HG02943 (cell line): Measurements from ENCODE around the gene GPRC5D.
A peak's percentile ranks its signal among the peaks of the same experiment; 100 is the strongest.

Experiments used
- ATAC-seq: cut with Tn5 transposase; IDR thresholded peaks from one replicate; pipeline ENCODE4 v1.9.1; 2021; ENCODE audit warnings: mild to moderate bottlenecking, low read depth, moderate library complexity; ENCODE audit not compliant: unreplicated experiment

Gene GPRC5D

DNA sequence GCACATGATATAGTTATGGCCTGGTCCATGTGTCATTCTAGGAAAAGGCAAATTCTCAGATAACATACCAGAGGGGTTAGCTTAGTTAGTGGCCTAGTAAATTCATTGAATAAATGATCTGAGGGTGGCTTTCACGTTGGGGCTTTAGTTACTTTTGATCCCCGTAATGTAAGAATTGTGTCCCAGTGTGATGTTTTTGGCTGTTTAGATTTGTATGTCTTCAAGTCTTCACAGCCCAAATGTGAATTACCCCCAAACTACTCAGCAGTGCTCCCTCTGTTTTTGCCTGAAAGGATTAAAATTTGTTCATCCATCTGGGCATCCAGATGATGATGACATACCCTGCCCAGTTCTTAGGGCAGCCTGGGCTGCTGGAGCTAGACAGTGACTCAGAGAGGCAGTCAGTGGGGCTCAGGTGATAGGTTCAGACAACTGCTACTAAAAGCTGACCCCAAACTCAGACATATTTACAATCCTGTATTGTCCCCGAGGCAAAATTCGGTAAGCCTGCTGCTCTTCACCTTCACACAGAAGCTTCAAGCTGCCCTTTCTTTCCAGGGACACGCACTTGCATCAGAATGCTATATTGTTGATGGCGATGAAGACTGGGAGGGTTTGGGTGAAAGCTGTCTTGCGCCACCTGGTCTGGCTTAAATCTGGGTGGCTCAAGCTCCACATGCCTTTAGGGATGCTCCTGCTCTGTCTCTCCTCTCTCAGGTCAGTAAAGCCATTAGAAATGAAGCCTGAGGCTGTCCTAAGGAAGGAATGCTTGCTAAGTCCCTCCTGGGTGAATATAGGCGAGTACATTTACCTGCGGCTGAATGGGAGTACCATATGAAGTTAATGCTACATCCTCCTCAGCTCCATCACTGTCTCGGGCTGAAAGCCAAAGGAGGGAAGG, 10.3 kb downstream of the GPRC5D start:
- no peak for ATAC-seq

DNA sequence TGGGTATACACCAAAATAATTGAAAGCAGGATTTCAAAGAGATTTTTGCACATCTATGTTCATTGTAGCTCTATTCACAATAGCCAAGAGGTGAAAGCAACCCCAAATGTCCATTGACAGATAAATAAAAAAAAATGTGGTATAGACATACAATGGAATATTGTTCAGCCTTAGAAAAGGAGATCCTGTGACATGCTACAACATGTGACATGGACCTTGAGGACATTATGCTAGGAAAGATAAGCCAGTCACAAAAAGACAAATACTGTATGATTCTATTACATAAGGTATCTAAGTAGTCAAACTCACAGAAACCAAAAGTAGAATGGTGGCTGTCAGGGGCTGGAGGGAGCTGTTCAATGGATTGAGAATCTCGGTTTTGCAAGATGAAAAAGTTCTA, 12.1 kb downstream of the GPRC5D start:
- no peak for ATAC-seq

DNA sequence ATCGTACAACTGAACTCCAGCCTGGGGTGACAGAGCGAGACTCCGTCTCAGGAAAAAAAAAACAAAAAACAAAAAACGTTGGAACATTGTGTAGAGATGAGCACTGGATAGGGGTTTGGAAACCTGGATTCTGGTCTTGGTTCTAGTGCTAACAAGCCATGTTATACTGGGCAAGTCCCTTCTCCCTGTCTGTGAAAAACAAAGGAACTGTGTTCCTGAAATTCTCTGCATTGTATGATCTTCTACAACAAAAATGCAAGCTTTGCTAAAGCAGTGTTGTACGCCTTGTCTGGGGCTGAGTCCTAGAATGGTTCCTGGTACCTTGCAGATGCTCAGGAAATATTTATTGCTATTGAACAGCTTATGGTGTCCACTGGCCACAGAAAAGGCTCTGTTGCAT, 13.4 kb downstream of the GPRC5D start:
- no peak for ATAC-seq

DNA sequence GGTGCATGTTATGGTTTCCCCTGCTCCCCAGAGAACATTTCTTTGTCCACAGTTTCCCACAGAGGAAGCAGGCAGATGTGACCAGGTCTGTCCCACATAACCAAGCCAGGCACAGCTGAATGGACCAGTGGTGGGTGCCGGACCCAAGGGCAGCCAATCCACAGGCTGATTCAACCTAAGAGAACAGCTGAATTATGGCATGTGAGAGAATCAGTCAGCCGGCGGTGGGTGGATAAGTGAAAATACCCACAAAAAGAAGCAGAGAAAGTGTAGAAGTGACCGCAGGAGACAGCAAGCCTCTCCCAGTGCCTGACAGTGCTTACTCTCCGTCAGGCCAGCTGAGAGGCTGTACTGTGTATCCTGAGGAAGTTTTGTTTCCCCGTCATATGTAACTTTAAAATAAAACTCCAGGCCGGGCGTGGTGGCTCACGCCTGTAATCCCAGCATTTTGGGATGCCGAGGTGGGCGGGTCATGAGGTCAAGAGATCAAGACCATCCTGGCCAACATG, 14.9 kb downstream of the GPRC5D start:
- no peak for ATAC-seq

GRCh38 chr12:12934556-12934955, 17.4 kb downstream of the GPRC5D start:
- no peak for ATAC-seq

DNA sequence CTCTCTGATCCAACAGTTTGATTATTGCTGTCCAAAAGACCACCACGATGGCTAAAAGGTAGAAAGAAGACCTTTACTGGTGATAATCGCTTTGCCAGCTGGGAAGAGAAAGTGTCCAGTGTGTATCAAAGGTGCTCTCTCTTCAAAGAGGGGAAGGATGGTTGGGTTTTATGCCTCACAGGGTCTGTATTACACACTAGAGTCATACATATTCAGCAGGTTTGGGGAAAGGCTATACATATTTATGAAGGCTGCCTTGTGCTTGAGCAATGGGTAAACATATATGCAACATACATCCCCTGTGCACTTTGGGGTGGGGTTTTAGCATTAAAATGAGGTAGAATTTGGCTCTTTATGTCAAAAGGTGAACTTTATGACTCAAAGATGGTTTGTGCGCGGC, 18.2 kb downstream of the GPRC5D start:
- ATAC-seq = no peak

- ATAC-seq = no peak
These were observed 21.2 kb downstream of the GPRC5D start for GRCh38 chr12:12930633-12931219.

DNA sequence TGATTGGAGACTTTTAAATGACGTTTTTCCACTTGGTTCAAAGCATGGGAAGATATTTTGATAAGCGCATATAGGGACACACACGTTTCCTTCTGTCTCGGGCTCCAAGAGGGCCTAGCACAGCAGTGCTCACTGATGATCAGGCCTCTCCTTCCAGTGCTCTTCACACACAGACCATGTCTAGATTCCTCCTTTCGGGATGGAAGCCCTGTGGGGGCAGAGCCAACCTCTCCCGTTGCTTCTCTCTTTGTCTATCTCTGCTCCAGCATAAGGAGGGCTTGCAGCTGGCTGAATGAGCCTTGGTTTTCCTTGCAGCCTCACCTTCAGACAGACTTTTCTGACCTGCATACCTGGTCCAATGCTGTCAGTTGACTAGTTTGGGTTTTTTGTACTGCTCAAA, 22.3 kb downstream of the GPRC5D start:
- ATAC-seq = no peak

DNA sequence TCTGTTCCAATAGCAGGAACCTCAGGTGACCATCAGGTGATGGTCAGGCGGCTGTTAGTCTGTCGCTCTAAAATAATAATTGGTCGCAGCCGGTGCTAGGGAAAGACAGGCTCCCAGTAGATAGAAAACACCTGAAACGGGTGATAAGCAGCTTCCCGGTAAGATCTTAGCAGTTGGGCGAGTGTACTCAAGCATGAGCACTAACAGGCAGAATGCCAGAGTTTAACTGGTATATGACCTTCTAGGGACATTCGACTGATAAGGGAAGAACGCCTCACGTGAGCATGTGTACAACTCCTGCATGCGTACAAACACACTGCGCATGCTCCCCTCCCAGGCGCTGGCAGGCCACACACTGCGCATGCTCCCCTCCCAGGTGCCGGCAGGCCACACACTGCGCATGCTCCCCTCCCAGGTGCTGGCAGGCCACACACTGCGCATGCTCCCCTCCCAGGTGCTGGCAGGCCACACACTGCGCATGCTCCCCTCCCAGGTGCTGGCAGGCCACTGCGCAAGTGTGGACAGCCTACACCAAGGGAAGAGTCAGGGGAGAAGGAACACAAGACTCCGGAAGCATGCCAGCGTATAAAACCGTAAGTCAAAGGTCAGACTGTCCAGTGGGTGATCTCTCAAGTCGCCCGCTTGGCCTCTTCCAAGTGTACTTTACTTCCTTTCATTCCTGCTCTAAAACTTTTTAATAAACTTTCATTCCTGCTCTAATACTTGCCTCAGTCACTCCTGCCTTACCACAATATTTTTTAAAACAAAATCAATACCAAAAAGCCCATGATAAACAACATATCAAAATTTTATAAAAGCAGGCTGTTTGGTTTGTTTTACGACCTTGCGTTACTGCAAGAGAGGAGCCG, 24.5 kb downstream of the GPRC5D start:
- ATAC-seq = no peak

GRCh38 chr12:12926571-12927071, 25.3 kb downstream of the GPRC5D start:
- ATAC-seq = no peak

- ATAC-seq = no peak
These were observed 26.6 kb downstream of the GPRC5D start for GRCh38 chr12:12925388-12925787.

GRCh38 chr12:12924169-12924568, 27.8 kb downstream of the GPRC5D start:
- no peak for ATAC-seq

- no peak for ATAC-seq
These were observed 29.0 kb downstream of the GPRC5D start for GRCh38 chr12:12922978-12923377.

GRCh38 chr12:12922191-12922616, 29.8 kb downstream of the GPRC5D start:
- no peak for ATAC-seq

- ATAC-seq = no peak
These were observed 32.1 kb downstream of the GPRC5D start for GRCh38 chr12:12919666-12920435.

DNA sequence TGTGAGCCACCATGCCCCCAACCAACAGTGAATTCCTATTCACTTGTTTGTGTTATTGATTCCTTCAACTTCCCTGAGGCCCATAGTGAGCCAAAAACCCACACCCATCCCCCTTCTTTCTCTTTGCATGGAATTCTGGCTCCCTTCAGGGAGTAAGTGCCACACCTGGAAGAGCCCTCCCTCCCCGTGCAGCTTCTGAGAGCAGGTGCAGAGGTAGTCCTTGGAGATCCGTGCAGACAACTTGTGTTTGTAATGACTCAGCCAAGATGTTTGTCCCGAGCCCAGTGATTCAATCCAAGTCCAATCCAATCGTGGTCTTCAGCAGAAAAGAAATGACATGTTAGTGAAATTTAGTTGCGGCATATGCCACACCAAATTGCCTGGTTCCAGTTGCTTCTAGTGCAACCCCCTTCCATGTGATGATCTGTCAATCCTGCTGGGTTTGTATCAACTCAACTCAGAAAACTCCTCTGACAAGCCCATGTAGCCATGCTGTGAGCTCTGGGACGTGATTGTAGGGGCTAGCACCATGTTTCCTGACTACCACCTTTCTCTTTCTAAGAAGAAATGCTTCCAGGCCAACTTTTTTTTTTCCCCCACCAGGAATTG, 33.1 kb downstream of the GPRC5D start:
- no peak for ATAC-seq

GRCh38 chr12:12917517-12917916, 34.5 kb downstream of the GPRC5D start:
- ATAC-seq = no peak

DNA sequence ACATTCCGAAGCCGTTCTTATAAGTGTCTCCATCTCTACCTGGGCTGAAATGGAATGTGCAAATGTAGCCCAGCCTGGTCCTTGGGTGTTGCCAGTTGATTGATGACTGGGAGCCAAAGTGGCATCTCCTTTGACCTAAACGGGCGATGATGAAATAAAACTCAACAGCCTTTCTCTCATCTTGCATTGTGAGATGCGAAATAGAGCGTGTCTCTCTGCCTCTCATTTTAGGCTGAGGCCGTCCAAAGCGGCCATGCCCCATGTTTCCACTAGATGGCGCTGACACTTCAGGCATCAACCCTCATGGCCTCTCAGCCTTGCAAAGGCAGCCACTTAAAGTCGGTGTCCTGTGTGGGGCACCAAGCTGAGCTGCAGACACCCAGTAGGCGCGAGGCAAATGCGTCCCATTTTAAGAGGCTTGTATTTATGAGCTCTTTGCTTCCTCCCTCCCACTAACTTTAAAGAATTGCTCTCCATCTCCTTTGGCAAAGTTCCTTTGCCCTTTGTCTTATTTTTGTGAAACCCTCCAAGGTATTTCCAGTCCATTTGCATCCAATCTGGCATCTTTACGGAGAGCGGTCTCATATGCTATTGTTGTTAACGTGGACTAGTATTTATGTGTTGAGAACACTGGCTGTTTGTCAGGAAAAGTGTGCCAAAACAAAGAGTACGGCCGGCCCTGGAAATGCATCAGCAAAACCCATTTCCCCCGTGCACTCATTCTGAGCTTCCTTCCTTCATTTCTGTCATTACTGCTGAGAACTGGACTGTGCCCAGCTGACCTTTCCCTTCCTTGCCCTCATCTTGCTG, 35.6 kb downstream of the GPRC5D start:
- ATAC-seq = peak; percentile 76

DNA sequence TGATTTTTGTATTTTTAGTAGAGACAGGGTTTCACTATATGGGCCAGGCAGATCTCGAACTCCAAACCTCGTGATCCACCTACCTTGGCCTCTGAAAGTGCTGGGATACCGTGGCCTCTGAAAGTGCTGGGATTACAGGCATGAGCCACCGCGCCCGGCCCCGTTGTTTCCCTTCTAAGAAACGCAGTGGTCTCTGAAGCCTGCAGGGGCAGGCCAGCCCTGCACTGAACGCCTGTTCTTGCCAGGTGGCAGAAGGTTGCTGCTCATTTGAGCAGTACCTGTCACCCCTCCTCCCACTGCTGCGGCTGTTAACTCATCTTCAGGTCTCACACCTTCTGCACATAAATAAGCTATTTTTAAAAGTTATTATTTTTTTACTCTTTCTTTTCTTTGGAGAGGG, 36.3 kb downstream of the GPRC5D start:
- ATAC-seq = no peak
